GM18870 (cell line): ENCODE data around the gene COL8A2.
A peak's percentile ranks its signal among the peaks of the same experiment; 100 is the strongest.

Experiments
- ATAC-seq: cut with Tn5 transposase; IDR thresholded peaks from one replicate; pipeline ENCODE4 v1.9.1; 2021; ENCODE audit warnings: moderate library complexity; ENCODE audit not compliant: unreplicated experiment

COL8A2 gene

GRCh38 chr1:36157973-36158826 lies 33.2 kb upstream of the COL8A2 start:
- no peak for ATAC-seq

GRCh38 chr1:36157115-36157903 lies 32.3 kb upstream of the COL8A2 start:
- no peak for ATAC-seq

- no peak for ATAC-seq
Observed at GRCh38 chr1:36156329-36157114, 31.5 kb upstream of the COL8A2 start.

- ATAC-seq = no peak
Observed at GRCh38 chr1:36155408-36156328, 30.6 kb upstream of the COL8A2 start, which contains the start of gene MAP7D1. MAP7D1 (plus strand) TSS chr1:36156160; CDS start chr1:36156418, 258 bp downstream.

- no peak for ATAC-seq
Observed at GRCh38 chr1:36154765-36155407, 29.9 kb upstream of the COL8A2 start.

GRCh38 chr1:36154335-36154734 lies 29.3 kb upstream of the COL8A2 start:
- no peak for ATAC-seq

- no peak for ATAC-seq
Observed at GRCh38 chr1:36153476-36153875, 28.5 kb upstream of the COL8A2 start.

GRCh38 chr1:36151845-36152203 lies 26.8 kb upstream of the COL8A2 start:
- no peak for ATAC-seq

GRCh38 chr1:36151134-36151844 lies 26.3 kb upstream of the COL8A2 start:
- no peak for ATAC-seq

- peak; percentile 27 for ATAC-seq
Observed at GRCh38 chr1:36150296-36151133, 25.5 kb upstream of the COL8A2 start.

- no peak for ATAC-seq
Observed at GRCh38 chr1:36149973-36150295, 24.9 kb upstream of the COL8A2 start.

- ATAC-seq = peak; percentile 83
Observed at GRCh38 chr1:36149237-36149972, 24.4 kb upstream of the COL8A2 start, which contains the start of gene TRAPPC3. TRAPPC3 (minus strand) TSS chr1:36149486; CDS start chr1:36149378, 108 bp downstream.

- no peak for ATAC-seq
Observed at GRCh38 chr1:36148821-36149236, 23.8 kb upstream of the COL8A2 start.

- ATAC-seq = no peak
Observed at GRCh38 chr1:36144413-36144812, 19.4 kb upstream of the COL8A2 start.

GRCh38 chr1:36143424-36143823 lies 18.4 kb upstream of the COL8A2 start:
- no peak for ATAC-seq

GRCh38 chr1:36142121-36142520 lies 17.1 kb upstream of the COL8A2 start:
- no peak for ATAC-seq

GRCh38 chr1:36139521-36139920 lies 14.5 kb upstream of the COL8A2 start:
- no peak for ATAC-seq
